ENCODE results near the gene TRIM7.

The TRIM7 gene

DNA sequence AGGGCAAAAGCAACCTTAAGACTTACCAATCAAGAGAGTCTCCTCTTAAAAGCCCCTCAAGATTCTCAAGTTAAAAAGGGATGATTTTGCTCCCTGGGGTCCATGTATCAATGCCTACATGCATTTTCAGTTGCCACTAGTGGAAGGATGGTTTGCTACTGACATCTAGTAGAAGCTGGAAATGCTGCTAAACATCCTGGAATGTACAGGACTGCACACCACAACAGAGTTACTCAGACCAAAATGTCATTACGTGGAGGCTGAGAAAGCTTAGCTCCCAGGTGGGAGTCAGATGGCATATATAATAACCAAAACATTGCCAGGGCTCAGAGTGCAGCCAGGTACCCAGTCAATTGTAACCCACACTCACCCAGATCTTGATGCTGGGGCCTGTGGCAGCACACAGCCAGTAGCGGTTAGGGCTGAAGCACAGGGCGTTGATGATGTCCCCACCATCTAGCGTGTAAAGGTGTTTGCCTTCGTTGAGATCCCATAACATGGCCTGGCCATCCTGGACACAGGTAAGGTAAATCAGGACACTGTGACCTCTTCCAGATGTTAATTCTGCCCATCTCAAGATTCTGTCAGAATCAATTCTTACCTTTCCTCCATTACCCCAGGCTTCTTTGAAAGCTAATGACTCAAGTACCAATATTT, 32.9 kb upstream of the TRIM7 start:
- no peak overlapping the region for H3K4me2 ChIP-seq (ENCODE audit: low read length)
- peaks cover 89% of the 10 kb centered on the region for H3K36me3 ChIP-seq (ENCODE audit: insufficient read depth, low read length)
- peaks cover 16% of the 10 kb centered on the region for H3K4me1 ChIP-seq (ENCODE audit: control insufficient read depth, insufficient read depth, low read length)
- no peaks in the 10 kb centered on the region for H3K9me3 ChIP-seq (replicated peaks; ENCODE audit: low read length)
- no peak overlapping the region for H3K4me3 ChIP-seq (ENCODE audit: low read length)
- H3K27me3 ChIP-seq (ENCODE audit: control insufficient read depth, insufficient read depth, low read length): no peaks in the 10 kb centered on the region
- H3K9ac ChIP-seq (ENCODE audit: low read depth, low read length): no peak overlapping the region

DNA sequence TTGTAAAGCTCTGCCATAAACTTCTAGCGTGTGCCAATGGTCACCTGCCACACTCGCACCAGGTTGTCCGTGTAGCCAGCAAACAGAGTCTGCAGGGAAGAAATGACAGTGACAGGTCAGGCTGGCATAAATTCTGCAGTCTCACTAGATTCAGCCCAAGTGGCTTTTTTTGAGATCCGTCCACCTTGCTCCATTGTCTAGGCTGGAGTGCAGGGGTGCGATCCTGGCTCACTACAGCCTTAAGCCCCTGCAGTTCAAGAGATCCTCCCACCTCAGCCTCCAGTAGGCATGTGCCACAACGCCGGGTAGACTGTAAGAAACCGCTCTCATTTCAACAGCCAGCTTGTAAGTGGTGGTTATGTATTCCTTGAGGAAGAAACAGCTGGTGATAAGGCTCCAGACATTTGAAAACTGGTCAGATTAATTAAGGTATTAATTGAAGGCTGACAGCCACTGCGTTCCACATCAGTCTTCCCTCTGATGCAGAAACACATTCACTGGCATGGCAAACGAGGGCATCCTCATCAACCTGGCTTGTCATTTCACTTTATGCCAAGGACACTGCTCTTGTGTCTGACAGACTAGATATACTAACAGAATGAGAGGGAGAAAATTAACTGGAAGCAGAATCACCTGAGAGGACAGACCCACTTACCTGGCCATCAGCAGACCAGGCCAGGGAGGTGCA, 32.1 kb upstream of the TRIM7 start:
- Histone ChIP-seq H3K4me3 (ENCODE audit: low read length) (no peak overlapping the region), H3K4me1 (ENCODE audit: control insufficient read depth, insufficient read depth, low read length) (peaks cover 15% of the 10 kb centered on the region), H3K36me3 (ENCODE audit: insufficient read depth, low read length) (peaks cover 84% of the 10 kb centered on the region), H3K9ac (ENCODE audit: low read depth, low read length) (no peak overlapping the region), H3K9me3 (replicated peaks; ENCODE audit: low read length) (no peaks in the 10 kb centered on the region), H3K4me2 (ENCODE audit: low read length) (no peak overlapping the region), H3K27me3 (ENCODE audit: control insufficient read depth, insufficient read depth, low read length) (no peaks in the 10 kb centered on the region)

DNA sequence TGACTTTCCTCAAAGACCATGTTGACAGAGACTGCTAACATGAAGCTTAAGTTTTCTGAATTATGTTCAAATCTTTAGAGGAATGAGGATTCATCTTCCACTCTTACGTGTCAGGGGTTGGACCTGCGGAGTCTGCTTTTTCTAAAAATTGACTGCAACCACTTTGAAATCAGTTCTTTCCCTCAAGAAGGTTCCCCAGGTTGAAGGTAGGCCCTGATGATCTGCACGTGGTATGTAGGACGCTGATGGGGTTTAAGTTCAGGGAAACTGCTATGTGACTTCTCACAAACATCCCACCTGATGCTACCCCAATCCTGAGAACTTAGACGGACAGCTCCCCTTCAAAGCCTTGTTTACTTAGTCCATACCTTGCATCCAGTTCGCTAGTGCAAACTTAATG, 31.5 kb upstream of the TRIM7 start:
- Histone ChIP-seq H3K9ac (ENCODE audit: low read depth, low read length) (no peak overlapping the region), H3K4me1 (ENCODE audit: control insufficient read depth, insufficient read depth, low read length) (peaks cover 9% of the 10 kb centered on the region), H3K4me2 (ENCODE audit: low read length) (no peak overlapping the region), H3K4me3 (ENCODE audit: low read length) (no peak overlapping the region), H3K36me3 (ENCODE audit: insufficient read depth, low read length) (peaks cover 81% of the 10 kb centered on the region), H3K9me3 (replicated peaks; ENCODE audit: low read length) (no peaks in the 10 kb centered on the region), H3K27me3 (ENCODE audit: control insufficient read depth, insufficient read depth, low read length) (no peaks in the 10 kb centered on the region)

DNA sequence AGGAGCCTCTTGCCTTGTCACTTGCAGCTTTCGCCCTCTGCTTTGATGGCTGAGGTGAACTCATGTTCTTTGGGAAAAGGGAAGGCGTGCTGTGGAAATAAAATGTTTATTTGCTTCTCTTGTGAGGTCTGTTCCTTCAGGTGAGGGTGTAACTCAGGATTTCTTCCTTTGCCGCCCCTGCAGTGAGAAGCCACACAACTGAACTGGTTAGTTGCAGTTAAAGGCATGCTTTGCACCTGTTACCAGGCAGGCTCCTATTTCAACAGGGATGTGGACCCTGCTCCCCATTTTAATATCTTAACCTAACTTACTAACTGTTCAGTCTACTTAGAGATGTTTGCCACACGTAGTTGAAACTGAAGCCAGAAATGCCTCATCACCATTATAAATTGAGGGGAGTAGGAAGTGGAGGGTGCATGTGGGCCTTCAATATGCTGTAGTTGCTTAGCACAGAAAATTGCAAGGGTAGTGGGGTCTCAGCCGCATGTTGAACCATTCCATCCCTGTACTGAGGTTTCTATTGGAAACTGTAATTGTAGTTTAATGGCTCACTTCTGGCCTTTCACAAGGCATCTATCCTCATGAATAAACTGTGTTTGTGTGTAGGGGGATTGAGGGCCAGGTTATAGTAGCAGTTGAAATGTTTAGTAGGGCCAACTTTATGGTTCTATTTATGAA, 30.8 kb upstream of the TRIM7 start:
- Histone ChIP-seq H3K4me3 (ENCODE audit: low read length) (no peak overlapping the region), H3K9me3 (replicated peaks; ENCODE audit: low read length) (no peaks in the 10 kb centered on the region), H3K4me2 (ENCODE audit: low read length) (no peak overlapping the region), H3K27me3 (ENCODE audit: control insufficient read depth, insufficient read depth, low read length) (no peaks in the 10 kb centered on the region), H3K9ac (ENCODE audit: low read depth, low read length) (no peak overlapping the region), H3K4me1 (ENCODE audit: control insufficient read depth, insufficient read depth, low read length) (peaks cover 3% of the 10 kb centered on the region), H3K36me3 (ENCODE audit: insufficient read depth, low read length) (peaks cover 80% of the 10 kb centered on the region)

DNA sequence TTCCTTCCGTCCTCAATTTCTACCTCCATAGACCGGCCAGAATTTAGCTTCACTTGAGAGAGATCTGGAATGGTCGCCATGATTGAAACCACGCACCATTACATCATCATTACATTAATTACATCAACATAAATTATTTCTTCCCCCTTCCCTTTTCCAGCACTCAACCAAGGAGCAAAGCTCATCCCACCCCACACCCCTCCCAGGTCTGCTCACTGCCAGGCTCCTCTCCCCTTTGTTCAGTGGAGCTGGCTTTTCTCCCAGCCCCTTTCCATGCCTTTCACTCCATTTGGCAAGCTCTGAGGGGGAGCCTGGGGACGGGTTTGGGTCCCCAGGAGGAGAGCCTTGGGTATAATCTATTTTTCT, 30.3 kb upstream of the TRIM7 start:
- Histone ChIP-seq H3K36me3 (ENCODE audit: insufficient read depth, low read length) (peaks cover 79% of the 10 kb centered on the region), H3K9me3 (replicated peaks; ENCODE audit: low read length) (no peaks in the 10 kb centered on the region), H3K4me1 (ENCODE audit: control insufficient read depth, insufficient read depth, low read length) (no peaks in the 10 kb centered on the region), H3K4me2 (ENCODE audit: low read length) (no peak overlapping the region), H3K27me3 (ENCODE audit: control insufficient read depth, insufficient read depth, low read length) (no peaks in the 10 kb centered on the region), H3K9ac (ENCODE audit: low read depth, low read length) (no peak overlapping the region), H3K4me3 (ENCODE audit: low read length) (no peak overlapping the region)

DNA sequence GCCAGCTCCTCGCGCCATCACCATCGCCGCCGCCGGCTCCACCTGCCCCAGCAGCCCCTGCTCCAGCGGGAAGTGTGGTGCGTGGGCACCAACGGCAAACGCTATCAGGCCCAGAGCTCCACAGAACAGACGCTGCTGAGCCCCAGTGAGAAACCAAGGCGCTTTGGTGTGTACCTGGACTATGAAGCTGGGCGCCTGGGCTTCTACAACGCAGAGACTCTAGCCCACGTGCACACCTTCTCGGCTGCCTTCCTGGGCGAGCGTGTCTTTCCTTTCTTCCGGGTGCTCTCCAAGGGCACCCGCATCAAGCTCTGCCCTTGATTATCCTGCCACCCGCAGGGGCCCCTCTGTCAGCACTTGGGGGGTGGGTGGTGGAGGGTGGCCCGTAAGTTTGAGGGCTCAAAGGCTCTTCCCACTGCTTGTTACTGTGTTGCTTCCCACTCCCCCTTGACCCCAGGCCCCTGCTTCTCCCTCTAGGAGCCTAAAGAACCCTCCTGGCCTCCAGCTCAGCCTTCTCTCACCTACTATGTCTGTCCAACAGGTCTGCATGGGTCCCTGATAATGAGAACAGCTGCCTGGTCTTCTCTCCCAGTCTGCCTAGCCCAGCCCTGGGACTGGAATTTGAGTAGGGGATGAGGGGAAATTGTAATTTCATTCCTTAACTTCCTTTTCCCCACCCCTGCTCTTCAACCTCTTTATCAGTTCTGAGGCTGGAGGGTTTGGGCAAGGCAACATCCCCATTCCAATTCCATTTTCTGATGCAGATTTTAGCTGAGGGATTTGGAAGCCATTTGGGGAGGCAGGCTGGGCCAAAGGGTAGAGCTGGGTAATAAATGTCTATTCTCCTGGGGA, 29.7 kb upstream of the TRIM7 start:
- no peak overlapping the region for H3K4me2 ChIP-seq (ENCODE audit: low read length)
- H3K9me3 ChIP-seq (replicated peaks; ENCODE audit: low read length): no peaks in the 10 kb centered on the region
- H3K36me3 ChIP-seq (ENCODE audit: insufficient read depth, low read length): peaks cover 79% of the 10 kb centered on the region
- no peak overlapping the region for H3K4me3 ChIP-seq (ENCODE audit: low read length)
- no peaks in the 10 kb centered on the region for H3K4me1 ChIP-seq (ENCODE audit: control insufficient read depth, insufficient read depth, low read length)
- H3K9ac ChIP-seq (ENCODE audit: low read depth, low read length): no peak overlapping the region
- H3K27me3 ChIP-seq (ENCODE audit: control insufficient read depth, insufficient read depth, low read length): no peaks in the 10 kb centered on the region

DNA sequence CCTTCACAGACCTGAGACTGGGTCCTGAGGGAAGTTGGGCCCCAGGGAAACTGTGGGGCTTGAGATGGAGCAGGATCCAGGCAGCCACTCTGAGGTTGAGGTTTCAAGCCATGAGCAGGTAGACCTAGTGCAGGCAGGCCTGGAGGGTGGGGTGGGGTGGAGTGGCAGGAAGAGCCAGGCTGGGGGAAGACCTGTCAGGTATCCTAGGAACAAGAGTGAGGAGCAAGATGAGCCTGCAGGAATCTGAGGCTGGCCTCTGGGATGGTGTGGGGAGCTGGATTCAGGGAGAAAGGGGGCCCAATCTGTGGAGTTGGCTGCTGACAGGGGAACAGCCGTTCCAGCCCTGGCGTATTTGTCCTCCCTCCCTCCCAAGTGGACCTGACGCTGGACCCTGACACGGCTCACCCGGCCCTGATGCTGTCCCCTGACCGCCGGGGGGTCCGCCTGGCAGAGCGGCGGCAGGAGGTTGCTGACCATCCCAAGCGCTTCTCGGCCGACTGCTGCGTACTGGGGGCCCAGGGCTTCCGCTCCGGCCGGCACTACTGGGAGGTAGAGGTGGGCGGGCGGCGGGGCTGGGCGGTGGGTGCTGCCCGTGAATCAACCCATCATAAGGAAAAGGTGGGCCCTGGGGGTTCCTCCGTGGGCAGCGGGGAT, 28.9 kb upstream of the TRIM7 start:
- H3K4me2 ChIP-seq (ENCODE audit: low read length): no peak overlapping the region
- peaks cover 73% of the 10 kb centered on the region for H3K36me3 ChIP-seq (ENCODE audit: insufficient read depth, low read length)
- no peaks in the 10 kb centered on the region for H3K9me3 ChIP-seq (replicated peaks; ENCODE audit: low read length)
- no peak overlapping the region for H3K9ac ChIP-seq (ENCODE audit: low read depth, low read length)
- no peaks in the 10 kb centered on the region for H3K4me1 ChIP-seq (ENCODE audit: control insufficient read depth, insufficient read depth, low read length)
- H3K4me3 ChIP-seq (ENCODE audit: low read length): no peak overlapping the region
- H3K27me3 ChIP-seq (ENCODE audit: control insufficient read depth, insufficient read depth, low read length): no peaks in the 10 kb centered on the region

DNA sequence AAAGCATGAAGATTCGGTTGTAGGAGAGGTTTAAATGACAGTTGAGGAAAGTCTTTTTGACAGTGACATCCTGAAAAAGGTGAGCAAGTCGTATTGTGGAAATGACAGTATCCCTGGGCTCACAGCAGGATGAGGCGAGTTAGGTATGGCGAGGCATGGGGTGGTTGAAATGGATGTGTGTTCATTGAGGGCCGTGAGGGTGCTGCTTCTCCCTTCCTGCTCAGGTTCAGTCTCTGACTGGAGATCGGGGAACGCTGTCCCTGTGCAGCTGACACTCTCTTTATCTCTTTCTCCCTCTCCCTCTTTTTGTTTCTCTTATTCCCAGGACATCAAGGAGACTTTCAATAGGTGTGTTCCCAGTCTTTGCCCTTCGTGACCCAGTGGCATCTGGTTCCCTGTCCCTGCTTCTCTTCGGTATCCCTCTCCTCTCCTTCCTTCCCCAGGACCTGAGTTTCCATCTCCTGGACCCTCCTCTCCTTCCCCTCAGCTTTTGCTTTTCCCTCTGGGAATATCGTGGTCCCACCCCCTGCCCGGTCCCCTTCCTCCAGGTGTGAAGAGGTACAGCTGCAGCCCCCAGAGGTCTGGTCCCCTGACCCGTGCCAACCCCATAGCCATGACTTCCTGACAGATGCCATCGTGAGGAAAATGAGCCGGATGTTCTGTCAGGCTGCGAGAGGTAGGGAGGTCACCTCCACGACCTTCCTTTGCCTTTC, 28.2 kb upstream of the TRIM7 start:
- H3K9me3 ChIP-seq (replicated peaks; ENCODE audit: low read length): no peaks in the 10 kb centered on the region
- no peak overlapping the region for H3K9ac ChIP-seq (ENCODE audit: low read depth, low read length)
- H3K27me3 ChIP-seq (ENCODE audit: control insufficient read depth, insufficient read depth, low read length): no peaks in the 10 kb centered on the region
- peaks cover 66% of the 10 kb centered on the region for H3K36me3 ChIP-seq (ENCODE audit: insufficient read depth, low read length)
- H3K4me2 ChIP-seq (ENCODE audit: low read length): no peak overlapping the region
- H3K4me3 ChIP-seq (ENCODE audit: low read length): no peak overlapping the region
- no peaks in the 10 kb centered on the region for H3K4me1 ChIP-seq (ENCODE audit: control insufficient read depth, insufficient read depth, low read length)

DNA sequence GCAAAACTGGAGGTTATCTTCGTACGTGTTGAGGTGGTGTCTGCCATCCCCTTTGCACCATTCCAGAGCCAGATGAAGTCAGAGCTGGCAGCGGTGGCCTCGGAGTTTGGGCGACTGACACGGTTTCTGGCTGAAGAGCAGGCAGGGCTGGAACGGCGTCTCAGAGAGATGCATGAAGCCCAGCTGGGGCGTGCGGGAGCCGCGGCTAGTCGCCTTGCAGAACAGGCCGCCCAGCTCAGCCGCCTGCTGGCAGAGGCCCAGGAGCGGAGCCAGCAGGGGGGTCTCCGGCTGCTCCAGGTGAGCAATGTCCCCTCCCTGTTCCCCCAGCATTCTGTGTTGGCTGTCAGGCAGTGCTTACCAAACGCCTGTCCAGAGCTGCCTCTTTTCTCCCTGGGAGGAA, 27.6 kb upstream of the TRIM7 start:
- no peaks in the 10 kb centered on the region for H3K27me3 ChIP-seq (ENCODE audit: control insufficient read depth, insufficient read depth, low read length)
- H3K36me3 ChIP-seq (ENCODE audit: insufficient read depth, low read length): peaks cover 59% of the 10 kb centered on the region
- no peaks in the 10 kb centered on the region for H3K4me1 ChIP-seq (ENCODE audit: control insufficient read depth, insufficient read depth, low read length)
- H3K9me3 ChIP-seq (replicated peaks; ENCODE audit: low read length): no peaks in the 10 kb centered on the region
- no peak overlapping the region for H3K4me3 ChIP-seq (ENCODE audit: low read length)
- no peak overlapping the region for H3K4me2 ChIP-seq (ENCODE audit: low read length)
- no peak overlapping the region for H3K9ac ChIP-seq (ENCODE audit: low read depth, low read length)

DNA sequence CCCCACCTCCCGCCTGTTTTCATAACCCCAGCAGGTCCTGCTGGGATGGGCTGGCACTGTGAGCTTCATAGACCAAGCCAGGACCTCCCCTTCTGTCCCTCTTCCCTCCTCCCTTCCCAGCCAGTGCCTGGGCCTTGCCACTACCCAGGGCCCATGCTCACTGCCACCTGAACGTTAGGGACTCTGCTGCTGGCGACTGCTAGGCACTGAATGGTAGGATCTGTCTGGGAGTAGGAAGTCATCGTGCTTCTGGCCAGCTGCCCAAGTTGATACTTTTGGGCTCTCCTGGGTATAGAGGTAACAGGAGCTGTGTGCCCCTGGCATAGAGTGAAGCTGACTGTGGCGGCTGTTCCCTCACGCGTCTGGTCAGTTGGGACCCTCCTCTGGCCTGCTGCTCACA, 26.4 kb upstream of the TRIM7 start:
- Histone ChIP-seq H3K9ac (ENCODE audit: low read depth, low read length) (no peak overlapping the region), H3K9me3 (replicated peaks; ENCODE audit: low read length) (no peaks in the 10 kb centered on the region), H3K27me3 (ENCODE audit: control insufficient read depth, insufficient read depth, low read length) (no peaks in the 10 kb centered on the region), H3K36me3 (ENCODE audit: insufficient read depth, low read length) (peaks cover 51% of the 10 kb centered on the region), H3K4me3 (ENCODE audit: low read length) (no peak overlapping the region), H3K4me2 (ENCODE audit: low read length) (no peak overlapping the region), H3K4me1 (ENCODE audit: control insufficient read depth, insufficient read depth, low read length) (no peaks in the 10 kb centered on the region)
